H1 (cell line): ENCODE results near the gene IKZF1. TPM values are rescaled to one million over a fixed set of nuclear protein-coding genes. Genes with fewer than 3 reads are reported as not detected.

Experiments used
- CTCF ChIA-PET: fragments of 300-600 bp; sonication (Branson Sonifier 250); formaldehyde crosslinking; loops from one replicate; lab custom pipeline; 2021; ENCODE audit not compliant: partially characterized antibody; lab: Charles Lee
- POLR2A ChIA-PET: fragments of 300-600 bp; sonication (Branson Sonifier 250); formaldehyde crosslinking; loops from one replicate; lab custom pipeline; 2021; ENCODE audit warnings: inconsistent platforms; ENCODE audit not compliant: partially characterized antibody; lab: Charles Lee
- DNase-seq, 2 experiments: peaks; one replicate each; pipeline versions ENCODE4 v3.0.0 to v3.0.0-alpha.2; 2010 to 2022; ENCODE audit warnings: low spot score in 2 of 2, low read depth in 1 of 2, mixed read lengths in 1 of 2
- FAIRE-seq: peaks from 2 replicates; lab custom pipeline; 2011; peaks lifted over from hg19 to GRCh38; lab: Jason Lieb, UNC
- H2AFZ ChIP-seq: 2 replicates; pipeline ENCODE4 v1.8.1; 2012; ENCODE audit warnings: low read length, inconsistent platforms
- H2AK5ac ChIP-seq: 2 replicates; pipeline ENCODE4 v1.6.1; 2013; ENCODE audit warnings: low read depth, low read length
- H2BK120ac ChIP-seq: replicated peaks from 2 replicates; pipeline ENCODE3; 2013; ENCODE audit warnings: low read depth, low read length, inconsistent platforms
- H2BK12ac ChIP-seq: 2 replicates; pipeline ENCODE4 v1.6.1; 2013; ENCODE audit warnings: low read depth, low read length
- H2BK15ac ChIP-seq: 2 replicates; pipeline ENCODE4 v1.6.1; 2013; ENCODE audit warnings: low read length
- H2BK20ac ChIP-seq: 2 replicates; pipeline ENCODE4 v1.6.1; 2013; ENCODE audit warnings: low read length
- H2BK5ac ChIP-seq: 2 replicates; pipeline ENCODE4 v1.6.1; 2013; ENCODE audit warnings: low read depth, low read length
- H3K14ac ChIP-seq: 2 replicates; pipeline ENCODE4 v1.6.1; 2013; ENCODE audit warnings: inconsistent platforms; ENCODE audit not compliant: insufficient read length
- H3K18ac ChIP-seq: 2 replicates; pipeline ENCODE4 v1.6.1; 2013; ENCODE audit warnings: low read length; ENCODE audit errors: extremely low read depth
- H3K23ac ChIP-seq: 2 replicates; pipeline ENCODE4 v1.6.1; 2013; ENCODE audit warnings: inconsistent platforms; ENCODE audit not compliant: insufficient read length
- H3K23me2 ChIP-seq: 2 replicates; pipeline ENCODE4 v1.6.1; 2013; ENCODE audit warnings: low read depth, low read length
- H3K27ac ChIP-seq: 2 replicates; pipeline ENCODE4 v1.6.1; 2011; ENCODE audit warnings: low read depth, low read length, inconsistent platforms
- H3K27me3 ChIP-seq, 4 experiments: replicated peaks in 1 of 4; 1 replicate in 1 of 4; 2 replicates in 3 of 4; pipeline versions ENCODE4 v1.6.1 to v1.8.1; 2011 to 2013; ENCODE audit warnings: low read length in 3 of 4, mild to moderate bottlenecking in 3 of 4, inconsistent platforms in 2 of 4, mixed read lengths in 2 of 4, moderate library complexity in 1 of 4; ENCODE audit not compliant: control insufficient read depth in 3 of 4, insufficient read depth in 3 of 4; ENCODE audit errors: extremely low read depth in 1 of 4
- H3K36me3 ChIP-seq, 4 experiments: 2 replicates each; pipeline versions ENCODE4 v1.6.1 to v1.8.1; 2011 to 2013; ENCODE audit warnings: mild to moderate bottlenecking in 4 of 4, low read length in 3 of 4, moderate library complexity in 2 of 4, control low read depth in 1 of 4, inconsistent platforms in 1 of 4; ENCODE audit not compliant: insufficient read depth in 4 of 4, control insufficient read depth in 2 of 4
- H3K4ac ChIP-seq: replicated peaks from 2 replicates; pipeline ENCODE3; 2013; ENCODE audit warnings: low read length, low read depth, mixed read lengths, inconsistent platforms; ENCODE audit not compliant: insufficient read length
- H3K4me1 ChIP-seq, 4 experiments: replicated peaks in 1 of 4; 1 replicate in 1 of 4; 2 replicates in 3 of 4; pipeline versions ENCODE4 v1.6.1 to v1.8.1; 2011 to 2013; ENCODE audit warnings: low read length in 3 of 4, inconsistent platforms in 2 of 4, mixed read lengths in 1 of 4; ENCODE audit not compliant: insufficient read depth in 4 of 4, control insufficient read depth in 3 of 4
- H3K4me2 ChIP-seq, 2 experiments: 2 replicates each; pipeline versions ENCODE4 v1.6.1 to v1.8.1; 2011 to 2013; ENCODE audit warnings: low read depth in 2 of 2, low read length in 2 of 2, control low read depth in 1 of 2, inconsistent platforms in 1 of 2, mild to moderate bottlenecking in 1 of 2; ENCODE audit not compliant: insufficient read depth in 1 of 2
- H3K4me3 ChIP-seq, 4 experiments: fragments of 200-600, 300-600 bp in 1 of 4; sonication (generic), shearing (Covaris generic), sonication (Bioruptor Twin) in 1 of 4; 2 replicates each; pipeline versions ENCODE4 v1.5.1 to v1.8.1; 2011 to 2016; ENCODE audit warnings: low read length in 4 of 4, low read depth in 3 of 4, control low read depth in 2 of 4, inconsistent platforms in 2 of 4, mild to moderate bottlenecking in 2 of 4, mixed read lengths in 1 of 4, moderate library complexity in 1 of 4; ENCODE audit not compliant: insufficient read depth in 2 of 4; ENCODE audit errors: extremely low read depth in 1 of 4
- H3K56ac ChIP-seq: replicated peaks from 2 replicates; pipeline ENCODE3; 2013; ENCODE audit warnings: low read depth, mild to moderate bottlenecking, mixed read lengths, low read length, inconsistent platforms; ENCODE audit not compliant: insufficient read length
- H3K79me1 ChIP-seq: 2 replicates; pipeline ENCODE4 v1.6.1; 2013; ENCODE audit warnings: low read depth, low read length, control low read depth
- H3K79me2 ChIP-seq, 2 experiments: 2 replicates each; pipeline versions ENCODE4 v1.6.1 to v1.8.1; 2012 to 2013; ENCODE audit warnings: low read length in 2 of 2, mild to moderate bottlenecking in 2 of 2, inconsistent platforms in 1 of 2; ENCODE audit not compliant: insufficient read depth in 2 of 2, control insufficient read depth in 1 of 2
- H3K9ac ChIP-seq, 4 experiments: replicated peaks in 1 of 4; 1 replicate in 1 of 4; 2 replicates in 3 of 4; pipeline versions ENCODE4 v1.6.1 to v1.8.1; 2011 to 2013; ENCODE audit warnings: low read depth in 3 of 4, low read length in 3 of 4, control low read depth in 2 of 4, mild to moderate bottlenecking in 2 of 4, moderate library complexity in 2 of 4, inconsistent platforms in 1 of 4; ENCODE audit errors: extremely low read depth in 1 of 4
- H3K9me3 ChIP-seq, 2 experiments: 2 replicates each; pipeline versions ENCODE4 v1.6.1 to v1.8.1; 2012 to 2013; ENCODE audit warnings: mild to moderate bottlenecking in 2 of 2, moderate library complexity in 2 of 2, control low read depth in 1 of 2, inconsistent platforms in 1 of 2, low read depth in 1 of 2, low read length in 1 of 2, mixed read lengths in 1 of 2; ENCODE audit not compliant: insufficient read depth in 2 of 2
- H4K20me1 ChIP-seq, 2 experiments: replicated peaks in 1 of 2; 2 replicates each; pipeline versions ENCODE3 to v1.8.1; 2011 to 2013; ENCODE audit warnings: inconsistent platforms in 2 of 2, low read length in 2 of 2, mild to moderate bottlenecking in 1 of 2; ENCODE audit not compliant: insufficient read depth in 2 of 2, control insufficient read depth in 1 of 2
- H4K5ac ChIP-seq: 2 replicates; pipeline ENCODE4 v1.6.1; 2013; ENCODE audit warnings: low read length, low read depth, mixed read lengths, inconsistent platforms; ENCODE audit not compliant: insufficient read length
- H4K8ac ChIP-seq: 2 replicates; pipeline ENCODE4 v1.8.0; 2013; ENCODE audit warnings: mild to moderate bottlenecking, moderate library complexity, low read length, inconsistent platforms; ENCODE audit not compliant: insufficient read depth; ENCODE audit errors: extremely low read depth
- H4K91ac ChIP-seq: replicated peaks from 2 replicates; pipeline ENCODE3; 2013; ENCODE audit warnings: low read length, mixed read lengths, inconsistent platforms; ENCODE audit not compliant: insufficient read length
- CBX5 ChIP-seq: fragments of 300-800, 300-1000 bp; sonication (generic); IDR thresholded peaks from 2 replicates; pipeline ENCODE4 v1.7.1; 2016; ENCODE audit warnings: antibody characterized with exemption, low read length, low read depth
- CEBPB ChIP-seq: IDR thresholded peaks from 2 replicates; pipeline ENCODE4 v1.6.1; 2012; ENCODE audit warnings: low read depth, low read length
- CTCF ChIP-seq, 3 experiments: IDR thresholded peaks; 1 replicate in 2 of 3; 2 replicates in 1 of 3; pipeline versions ENCODE4 v1.5.1 to v1.6.1; 2011; ENCODE audit warnings: low read length in 3 of 3, mild to moderate bottlenecking in 3 of 3, inconsistent platforms in 2 of 3, low read depth in 1 of 3, moderate library complexity in 1 of 3; ENCODE audit not compliant: insufficient read depth in 1 of 3; ENCODE audit errors: control extremely low read depth in 1 of 3
- JUND ChIP-seq: IDR thresholded peaks from 2 replicates; pipeline ENCODE4 v1.6.1; 2011; ENCODE audit warnings: mild to moderate bottlenecking, improper control_type of control experiment, low read length
- MAFK ChIP-seq: IDR thresholded peaks from 2 replicates; pipeline ENCODE4 v1.6.1; 2012; ENCODE audit warnings: low read depth, mild to moderate bottlenecking, improper control_type of control experiment, low read length
- NANOG ChIP-seq: IDR thresholded peaks from 2 replicates; pipeline ENCODE4 v1.6.1; 2011; ENCODE audit warnings: low read length, low read depth, mild to moderate bottlenecking, inconsistent platforms; ENCODE audit not compliant: insufficient read depth, poor library complexity, severe bottlenecking
- POLR2AphosphoS5 ChIP-seq: IDR thresholded peaks from 2 replicates; pipeline ENCODE4 v1.6.1; 2011; ENCODE audit warnings: low read depth, low read length
- SAP30 ChIP-seq: fragments of 300-600 bp; sonication (generic); IDR thresholded peaks from 2 replicates; pipeline ENCODE4 v1.7.1; 2012; ENCODE audit warnings: low read length, moderate library complexity, mild to moderate bottlenecking, inconsistent platforms; ENCODE audit not compliant: insufficient read depth, insufficient replicate concordance
- SIRT6 ChIP-seq: IDR thresholded peaks from one replicate; pipeline ENCODE4 v1.7.1; 2012; ENCODE audit warnings: low read length, inconsistent platforms
- SIX5 ChIP-seq: IDR thresholded peaks from 2 replicates; pipeline ENCODE4 v1.6.1; 2011; ENCODE audit warnings: mild to moderate bottlenecking, low read depth, low read length
- SUZ12 ChIP-seq: fragments of 200-600 bp; sonication (generic); IDR thresholded peaks from 2 replicates; pipeline ENCODE4 v1.6.1; 2012; ENCODE audit warnings: mild to moderate bottlenecking, inconsistent platforms, low read length, moderate library complexity, mixed read lengths
- TEAD4 ChIP-seq: IDR thresholded peaks from 2 replicates; pipeline ENCODE4 v1.6.1; 2012; ENCODE audit warnings: low read depth, low read length, inconsistent platforms, mixed read lengths
- WGBS, 2 experiments: shearing (Covaris generic) in 1 of 2; methylation state at CpG; one replicate each; pipeline versions ENCODE4 v1.1.6 to v1.1.7; 2013 to 2015; ENCODE audit warnings: low lambda C conversion rate in 2 of 2, mixed read lengths in 2 of 2, inconsistent platforms in 1 of 2, low coverage in 1 of 2, missing lambda C conversion rate in 1 of 2; ENCODE audit not compliant: insufficient replicate concordance in 2 of 2, insufficient coverage in 1 of 2, insufficient read length in 1 of 2; ENCODE audit errors: extremely low coverage in 1 of 2, missing lambda C conversion rate in 1 of 2; 5-methylcytosine and 5-hydroxymethylcytosine counted together
- polyA plus RNA-seq, 7 experiments: library from polyadenylated mRNA; depleted of rRNA in 3 of 7; stranded (reverse) in 5 of 7; unstranded in 2 of 7; fragments of >200 nt in 5 of 7; fragments of 200-250 nt in 2 of 7; gene quantifications; 1 replicate in 5 of 7; 2 replicates in 1 of 7; 4 replicates in 1 of 7; pipeline versions ENCODE4 v1.2.1 to v1.2.3, GENCODE V29; 2011 to 2013; ENCODE audit warnings: missing spikeins in 2 of 7, mixed read lengths in 2 of 7
- total RNA-seq: library from RNA; stranded (reverse); fragmentation: NEBNext Ultra II Directional; extraction: Animal tissue kit (Norgen Biotek cat#: 25700); gene quantifications from 2 replicates; pipeline ENCODE4 v1.2.1, GENCODE V29; 2021

Gene IKZF1
- total and polyA plus RNA-seq, 2 of the 8 experiments (the other 6 are each of a cell fraction or from before 2014, with no cell fraction given): 0.74 to 1.5 TPM

GRCh38 chr7:50330696-50331095 is 26.2 kb downstream of the IKZF1 start:
- Histone ChIP-seq H2AK5ac (no peak overlapping the region), H3K4me1 (no peaks in the 10 kb centered on the region; a peak in 1 of 7 replicates), H3K9me3 (no peaks in the 10 kb centered on the region), H3K4me3 (no peak overlapping the region), H4K8ac (no peak overlapping the region), H3K56ac (no peak overlapping the region), H4K20me1 (peaks cover 0 to 14% of the 10 kb centered on the region in 2 experiments), H3K27ac (no peak overlapping the region), H3K27me3 (no peaks in the 10 kb centered on the region; a peak in 1 of 7 replicates), H2BK120ac (no peak overlapping the region), H4K91ac (no peak overlapping the region), H2AFZ (no peak overlapping the region), H3K18ac (no peak overlapping the region), H3K14ac (no peak overlapping the region), H3K9ac (no peak overlapping the region), H2BK20ac (no peak overlapping the region), H3K4ac (no peak overlapping the region), H2BK12ac (no peak overlapping the region), H2BK15ac (no peak overlapping the region), H3K79me1 (no peaks in the 10 kb centered on the region), H4K5ac (no peak overlapping the region), H3K23me2 (peaks cover 14% of the 10 kb centered on the region), H2BK5ac (no peak overlapping the region), H3K4me2 (no peak overlapping the region), H3K36me3 (no peaks in the 10 kb centered on the region; a peak in 1 of 8 replicates), H3K23ac (no peak overlapping the region), H3K79me2 (peaks cover 0 to 3% of the 10 kb centered on the region in 2 experiments; a peak in 2 of 4 replicates)
- POLR2A ChIA-PET: interaction anchor here (0.9 kb wide), 1 partner anchor 11 kb away, joined by 3 read pairs; no protein-coding TSS in a partner anchor
- DNase-seq: no peak
- 78% methylated on average over 3 of the region's 3 CpGs; no CpG with 5 or more reads in 1 of the 2 experiments for WGBS, 2 experiments
- CTCF ChIA-PET: interaction anchor here (1.5 kb wide), 1 partner anchor 15 kb away, joined by 3 read pairs; no protein-coding TSS in a partner anchor
- no peak for FAIRE-seq
- TF ChIP-seq TEAD4 (no peak), SIRT6 (no peak), NANOG (no peak), CEBPB (no peak), SUZ12 (no peak), MAFK (no peak), CTCF (IDR thresholded peaks at IDR 0.05; ENCODE audit: control extremely low read depth in 1 of 3, insufficient read depth in 1 of 3, low read depth in 1 of 3, low read length in 3 of 3) (no peak), POLR2AphosphoS5 (no peak), SAP30 (no peak), CBX5 (no peak), SIX5 (no peak), JUND (no peak)
